Measurements from ENCODE around the gene DPH7. TPM values are rescaled to one million over a fixed set of nuclear protein-coding genes. Genes with fewer than 3 reads are reported as not detected.

The DPH7 gene
- total RNA-seq, 1 experiment from 2014 or later: 54.4 TPM

DNA sequence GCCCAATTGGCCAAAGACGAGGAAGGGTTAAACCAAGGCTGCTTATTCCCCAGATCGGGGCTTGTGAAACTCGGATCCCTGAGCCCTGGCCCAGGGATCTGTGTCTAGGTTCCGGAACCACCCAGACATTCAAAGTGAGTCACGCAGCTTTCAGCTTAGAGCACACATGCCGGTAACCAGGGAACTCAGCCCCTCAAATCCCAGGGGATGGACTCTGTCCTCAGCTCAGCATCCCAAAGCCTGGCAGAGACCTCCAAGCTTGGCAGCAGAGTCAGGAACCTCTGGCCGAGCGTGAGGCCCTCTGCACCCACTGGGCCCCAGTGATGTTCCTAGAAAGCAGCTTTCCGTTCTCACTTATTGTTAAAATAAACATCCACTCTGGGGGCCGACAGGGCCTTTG lies 33.6 kb downstream of the DPH7 start:
- no TSS peak for BruUV-seq (replicated peaks)
- Histone ChIP-seq H3K4me1 (ENCODE audit: control insufficient read depth in 1 of 2, insufficient read depth in 2 of 2, low read length in 2 of 2) (peaks cover 4 to 7% of the 10 kb centered on the region in 2 experiments; a peak in 3 of 4 replicates), H2AFZ (ENCODE audit: low read depth, low read length, poor library complexity, severe bottlenecking) (no peak overlapping the region), H3K4me3 (replicated peaks in 1 of 2; ENCODE audit: low read depth in 1 of 2, low read length in 2 of 2) (no peak overlapping the region), H4K20me1 (ENCODE audit: insufficient read depth) (no peaks in the 10 kb centered on the region), H3K27ac (ENCODE audit: low read depth, low read length) (no peak overlapping the region), H3K36me3 (ENCODE audit: control insufficient read depth in 1 of 2, insufficient read depth in 2 of 2, low read length in 2 of 2) (no peaks in the 10 kb centered on the region), H3K9me3 (ENCODE audit: control insufficient read depth in 1 of 2, insufficient read depth in 1 of 2, low read depth in 1 of 2, low read length in 2 of 2) (peaks cover 0 to 11% of the 10 kb centered on the region in 2 experiments; a peak in 3 of 4 replicates), H3K9me2 (ENCODE audit: insufficient read depth) (no peaks in the 10 kb centered on the region), H3K4me2 (ENCODE audit: low read length) (no peak overlapping the region), H3K79me2 (ENCODE audit: insufficient read depth, low read length) (no peaks in the 10 kb centered on the region), H3K27me3 (ENCODE audit: insufficient read depth, low read length) (no peaks in the 10 kb centered on the region), H3K9ac (ENCODE audit: low read length) (no peak overlapping the region)
- TF ChIP-seq CBX3 (IDR thresholded peaks at IDR 0.05; ENCODE audit: low read depth): no peak
- TF ChIP-seq ELF1 (IDR thresholded peaks at IDR 0.05; ENCODE audit: borderline replicate concordance, low read depth): no peak
- no peak for TF ChIP-seq CEBPB (IDR thresholded peaks at IDR 0.05; ENCODE audit: low read depth)
- TF ChIP-seq, protein P1, sequence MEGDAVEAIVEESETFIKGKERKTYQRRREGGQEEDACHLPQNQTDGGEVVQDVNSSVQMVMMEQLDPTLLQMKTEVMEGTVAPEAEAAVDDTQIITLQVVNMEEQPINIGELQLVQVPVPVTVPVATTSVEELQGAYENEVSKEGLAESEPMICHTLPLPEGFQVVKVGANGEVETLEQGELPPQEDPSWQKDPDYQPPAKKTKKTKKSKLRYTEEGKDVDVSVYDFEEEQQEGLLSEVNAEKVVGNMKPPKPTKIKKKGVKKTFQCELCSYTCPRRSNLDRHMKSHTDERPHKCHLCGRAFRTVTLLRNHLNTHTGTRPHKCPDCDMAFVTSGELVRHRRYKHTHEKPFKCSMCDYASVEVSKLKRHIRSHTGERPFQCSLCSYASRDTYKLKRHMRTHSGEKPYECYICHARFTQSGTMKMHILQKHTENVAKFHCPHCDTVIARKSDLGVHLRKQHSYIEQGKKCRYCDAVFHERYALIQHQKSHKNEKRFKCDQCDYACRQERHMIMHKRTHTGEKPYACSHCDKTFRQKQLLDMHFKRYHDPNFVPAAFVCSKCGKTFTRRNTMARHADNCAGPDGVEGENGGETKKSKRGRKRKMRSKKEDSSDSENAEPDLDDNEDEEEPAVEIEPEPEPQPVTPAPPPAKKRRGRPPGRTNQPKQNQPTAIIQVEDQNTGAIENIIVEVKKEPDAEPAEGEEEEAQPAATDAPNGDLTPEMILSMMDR (IDR thresholded peaks at IDR 0.05 in 2 of 3, conservative IDR thresholded peaks at IDR 0.05 in 1 of 3; ENCODE audit: borderline replicate concordance in 1 of 3, insufficient read depth in 1 of 3, low read depth in 2 of 3, low read length in 2 of 3): no peak
- TF ChIP-seq EZH2phosphoT487 (IDR thresholded peaks at IDR 0.05; ENCODE audit: borderline replicate concordance): no peak
- no peak for TF ChIP-seq SRF (IDR thresholded peaks at IDR 0.05; ENCODE audit: low read depth)
- ChIA-PET RAD21 (ENCODE audit: low non-redundant PET in 1 of 2, low total read pairs in 2 of 2, uncharacterized antibody in 2 of 2, unreplicated experiment in 2 of 2) (no interaction called here), CTCF (interaction anchor here (1.1 to 1.2 kb wide), 2 partner anchors 10 to 258 kb away, joined by 4 to 7 read pairs; no protein-coding TSS in a partner anchor), POLR2A (no interaction called here)
- intact Hi-C loops (cut with micrococcal nuclease): no loop called here
- DNase-seq (ENCODE audit: low read depth, low spot score) (no peak), ATAC-seq (no peak)

DNA sequence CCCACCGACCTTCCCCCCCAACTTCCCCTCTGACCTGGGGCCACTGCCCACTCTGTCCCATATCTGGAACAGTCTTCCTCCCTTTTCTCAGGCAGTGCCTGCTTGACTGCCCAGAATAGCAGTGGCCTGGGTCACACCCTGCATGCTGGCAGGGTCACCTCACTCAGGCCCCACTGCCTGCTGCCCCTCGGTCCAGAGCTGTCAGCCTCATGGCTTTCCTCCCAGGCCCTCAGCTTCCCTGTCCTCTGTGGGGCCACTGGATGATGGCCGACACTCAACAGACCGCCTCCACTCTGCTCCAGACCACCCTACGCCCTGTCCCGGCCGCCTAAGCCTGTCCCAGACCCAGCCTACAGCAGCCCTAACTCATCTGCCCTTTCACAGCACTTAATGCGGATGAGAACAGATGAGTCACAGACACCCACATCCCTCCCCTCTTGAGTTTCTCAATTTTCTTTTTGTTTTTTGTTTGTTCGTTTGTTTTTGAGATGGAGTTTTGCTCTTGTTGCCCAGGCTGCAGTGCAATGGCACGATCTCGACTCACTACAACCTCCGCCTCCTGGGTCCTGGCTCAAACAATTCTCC lies 34.5 kb downstream of the DPH7 start:
- no TSS peak for BruUV-seq (replicated peaks)
- Histone ChIP-seq H3K79me2 (ENCODE audit: insufficient read depth, low read length) (no peaks in the 10 kb centered on the region), H3K9me2 (ENCODE audit: insufficient read depth) (no peaks in the 10 kb centered on the region), H3K27ac (ENCODE audit: low read depth, low read length) (no peak overlapping the region), H3K27me3 (ENCODE audit: insufficient read depth, low read length) (no peaks in the 10 kb centered on the region), H3K4me1 (ENCODE audit: control insufficient read depth in 1 of 2, insufficient read depth in 2 of 2, low read length in 2 of 2) (no peaks in the 10 kb centered on the region), H3K9me3 (ENCODE audit: control insufficient read depth in 1 of 2, insufficient read depth in 1 of 2, low read depth in 1 of 2, low read length in 2 of 2) (peaks cover 0 to 11% of the 10 kb centered on the region in 2 experiments; a peak in 3 of 4 replicates), H3K36me3 (ENCODE audit: control insufficient read depth in 1 of 2, insufficient read depth in 2 of 2, low read length in 2 of 2) (no peaks in the 10 kb centered on the region), H3K4me3 (replicated peaks in 1 of 2; ENCODE audit: low read depth in 1 of 2, low read length in 2 of 2) (no peak overlapping the region), H4K20me1 (ENCODE audit: insufficient read depth) (no peaks in the 10 kb centered on the region), H3K9ac (ENCODE audit: low read length) (no peak overlapping the region), H3K4me2 (ENCODE audit: low read length) (no peak overlapping the region), H2AFZ (ENCODE audit: low read depth, low read length, poor library complexity, severe bottlenecking) (no peak overlapping the region)
- ChIA-PET POLR2A (no interaction called here), RAD21 (ENCODE audit: low non-redundant PET in 1 of 2, low total read pairs in 2 of 2, uncharacterized antibody in 2 of 2, unreplicated experiment in 2 of 2) (no interaction called here), CTCF (no interaction called here)
- ATAC-seq: no peak
- no peak for DNase-seq (ENCODE audit: low read depth, low spot score)
- intact Hi-C loops (cut with micrococcal nuclease): no loop called here
- no peak for TF ChIP-seq POLR2AphosphoS5 (IDR thresholded peaks at IDR 0.05; ENCODE audit: low read depth, low read length)
- no peak for TF ChIP-seq CBX3 (IDR thresholded peaks at IDR 0.05; ENCODE audit: low read depth)
- TF ChIP-seq, protein P2, sequence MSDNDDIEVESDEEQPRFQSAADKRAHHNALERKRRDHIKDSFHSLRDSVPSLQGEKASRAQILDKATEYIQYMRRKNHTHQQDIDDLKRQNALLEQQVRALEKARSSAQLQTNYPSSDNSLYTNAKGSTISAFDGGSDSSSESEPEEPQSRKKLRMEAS (IDR thresholded peaks at IDR 0.05): no peak
- TF ChIP-seq JUND (IDR thresholded peaks at IDR 0.05): no peak
- TF ChIP-seq ZFX (IDR thresholded peaks at IDR 0.05): no peak
- no peak for TF ChIP-seq SRF (IDR thresholded peaks at IDR 0.05; ENCODE audit: low read depth)
- TF ChIP-seq EZH2 (IDR thresholded peaks at IDR 0.05): no peak
- no peak for TF ChIP-seq EGR1 (IDR thresholded peaks at IDR 0.05; ENCODE audit: low read depth)
- TF ChIP-seq RAD21 (IDR thresholded peaks at IDR 0.05; ENCODE audit: low read depth): no peak
- TF ChIP-seq, protein P1 (IDR thresholded peaks at IDR 0.05 in 2 of 3, conservative IDR thresholded peaks at IDR 0.05 in 1 of 3; ENCODE audit: borderline replicate concordance in 1 of 3, insufficient read depth in 1 of 3, low read depth in 2 of 3, low read length in 2 of 3): no peak
- TF ChIP-seq FOSL1 (IDR thresholded peaks at IDR 0.05; ENCODE audit: low read depth): no peak
- TF ChIP-seq, protein P3, sequence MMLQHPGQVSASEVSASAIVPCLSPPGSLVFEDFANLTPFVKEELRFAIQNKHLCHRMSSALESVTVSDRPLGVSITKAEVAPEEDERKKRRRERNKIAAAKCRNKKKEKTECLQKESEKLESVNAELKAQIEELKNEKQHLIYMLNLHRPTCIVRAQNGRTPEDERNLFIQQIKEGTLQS (IDR thresholded peaks at IDR 0.05): no peak
- TF ChIP-seq POLR2A (IDR thresholded peaks at IDR 0.05; ENCODE audit: borderline replicate concordance, extremely low read depth, insufficient read depth, insufficient read length): no peak

Measured in HCT116 (cell line).